ENCODE results near the gene AMER1. TPM values are rescaled to one million over a fixed set of nuclear protein-coding genes. Genes with fewer than 3 reads are reported as not detected.

AMER1 gene
- total RNA-seq (2022; extraction: Qiagen RNA extraction; ENCODE audit: low read depth), result 2.1 to 3.3 TPM (median 2.6 TPM) in 5 replicates

DNA sequence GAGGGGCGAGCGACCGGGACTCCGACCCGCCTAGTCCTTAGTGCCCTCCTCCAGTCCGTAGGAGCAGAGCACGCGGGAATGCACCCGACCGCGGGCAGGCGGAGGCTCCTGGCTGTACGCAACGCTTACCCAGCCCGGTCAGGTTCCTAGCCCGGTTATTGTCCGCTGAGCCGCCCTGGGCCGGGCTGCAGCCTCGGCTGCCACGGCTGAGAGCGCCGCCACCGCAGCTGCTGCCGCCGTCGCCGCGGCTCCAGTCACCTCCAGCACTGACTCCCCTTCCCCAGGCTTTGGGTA lies at the start of gene AMER1:
TSS of gene AMER1 (minus strand) at position 268 of the 294 bp plus-strand sequence. CDS start 12,422 bp downstream, outside the sequence.

DNA sequence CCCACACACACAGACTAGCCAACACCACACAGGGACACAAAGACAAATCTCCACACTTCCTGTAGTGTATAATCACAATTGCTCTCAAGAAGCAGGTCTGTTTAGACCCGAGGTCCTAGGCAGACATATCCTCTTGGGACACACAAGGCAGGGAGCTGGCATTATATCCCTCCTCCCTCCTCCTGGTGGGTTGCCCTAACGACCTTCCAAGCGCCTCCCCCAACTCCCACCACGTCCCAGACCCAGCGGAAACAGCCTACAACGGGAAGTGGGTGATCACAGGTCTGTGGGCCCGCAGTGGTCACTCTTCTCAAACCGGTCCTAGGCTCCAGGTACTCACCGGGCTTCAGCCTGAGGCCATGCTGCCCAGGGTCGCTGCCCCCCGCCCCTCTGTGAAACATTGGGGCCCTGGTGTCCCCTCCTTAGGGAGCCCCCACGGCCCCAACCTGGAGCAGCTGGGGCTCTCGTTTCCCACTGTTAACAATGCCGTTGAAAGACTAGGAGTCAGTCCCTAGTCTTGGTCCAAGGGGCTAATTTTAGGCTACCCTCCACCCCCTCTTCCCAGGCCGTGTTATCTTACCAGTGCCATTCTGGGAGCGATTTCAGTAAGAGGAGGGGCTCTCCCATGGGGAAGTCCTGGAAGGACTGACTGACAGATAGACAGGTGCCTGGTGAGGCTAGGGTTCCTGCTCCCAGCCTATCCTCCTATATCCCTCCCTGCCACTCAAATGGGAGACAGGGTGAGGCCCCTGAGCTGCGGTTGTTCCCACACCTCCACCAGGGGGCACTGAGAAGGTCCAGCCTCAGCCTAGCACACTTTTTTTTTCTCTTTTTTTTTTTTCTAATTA lies 24.8 kb upstream of the AMER1 start, which contains the start of gene ASB12:
TSS of gene ASB12 (minus strand) at position 485 of the 848 bp plus-strand sequence. CDS start 4,957 bp downstream, outside the sequence.

Other genes starting within 250 kb of the AMER1 start
- gene ASB12, start 24.9 kb upstream of the AMER1 start, total RNA-seq (2022; extraction: Qiagen RNA extraction; ENCODE audit: low read depth), result not detected in 5 replicates
- 0.35 to 2.1 TPM (median 0.63 TPM) in 5 replicates for gene MTMR8, start 189.7 kb upstream of the AMER1 start, total RNA-seq (2022; extraction: Qiagen RNA extraction; ENCODE audit: low read depth)